ENCODE measurements around the gene SLC35D2. TPM values are rescaled to one million over a fixed set of nuclear protein-coding genes. Genes with fewer than 3 reads are reported as not detected.
A peak's percentile ranks its signal among the peaks of the same experiment; 100 is the strongest.

SLC35D2 gene
- total and polyA plus RNA-seq, 2 donors, result 5.0 to 21.5 TPM

DNA sequence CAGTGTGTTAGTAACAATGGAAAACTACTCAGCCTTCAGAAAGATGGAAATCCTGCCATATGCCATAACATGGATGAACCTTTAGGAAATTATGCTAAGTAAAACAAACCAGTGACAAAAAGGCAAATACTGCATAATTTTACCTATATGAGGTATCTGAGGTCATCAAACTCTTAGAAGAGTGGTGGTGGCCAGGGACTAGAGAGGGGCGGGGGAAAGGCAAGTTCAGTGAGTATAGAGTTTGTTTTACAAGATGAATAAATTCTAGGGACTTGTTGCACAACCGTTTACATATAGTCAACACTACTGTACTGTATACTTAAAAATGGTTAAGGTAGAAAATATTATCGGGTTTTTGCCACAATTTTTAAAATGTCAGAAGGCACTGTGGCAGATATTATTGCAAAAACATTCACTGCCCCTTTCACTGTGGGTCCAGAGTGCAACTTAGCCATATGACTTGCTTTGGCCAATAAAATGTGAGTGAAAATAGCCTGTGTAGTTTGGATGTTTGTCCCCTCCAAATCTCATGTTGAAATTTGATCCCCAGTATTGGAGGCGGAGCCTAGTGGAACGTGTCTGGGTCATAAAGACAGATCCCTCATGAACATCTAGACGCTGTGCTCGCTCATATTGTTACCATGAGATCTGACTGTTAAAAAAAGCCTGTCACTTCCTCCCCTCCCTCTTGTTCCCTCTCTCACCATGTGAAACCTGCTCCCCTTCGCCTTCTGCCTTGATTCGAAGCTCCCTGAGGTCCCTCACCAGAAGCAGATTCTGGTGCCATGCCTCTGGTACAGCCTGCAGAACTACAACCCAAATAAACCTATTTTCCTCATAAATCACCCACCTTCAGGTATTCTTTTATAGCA is 25.1 kb upstream of the SLC35D2 start:
- WGBS, result 89% methylated on average over 9 of the region's 9 CpGs
- DNase-seq (ENCODE audit: low read depth in 6 of 9, low spot score in 9 of 9), result no peak
- Histone ChIP-seq H3K27ac (ENCODE audit: low read depth in 1 of 2, low read length in 1 of 2) (no peak overlapping the region), H3K4me3 (ENCODE audit: low read length in 2 of 2) (no peak overlapping the region), H3K4me1 (ENCODE audit: control insufficient read depth in 2 of 2, insufficient read depth in 2 of 2, low read length in 2 of 2) (peaks cover 2 to 4% of the 10 kb centered on the region in 2 donors), H3K36me3 (ENCODE audit: control insufficient read depth in 2 of 2, insufficient read depth in 2 of 2, low read length in 1 of 2) (peaks cover 3 to 8% of the 10 kb centered on the region in 2 donors), H3K9me3 (ENCODE audit: control insufficient read depth in 2 of 2, insufficient read depth in 1 of 2, low read length in 1 of 2) (no peaks in the 10 kb centered on the region), H3K27me3 (ENCODE audit: control insufficient read depth in 2 of 2, insufficient read depth in 1 of 2, low read length in 1 of 2) (no peaks in the 10 kb centered on the region)

GRCh38 chr9:96400132-96400910 is 16.8 kb upstream of the SLC35D2 start:
- H3K9me3 ChIP-seq (ENCODE audit: control insufficient read depth in 2 of 2, insufficient read depth in 1 of 2, low read length in 1 of 2), result peaks cover 0 to 7% of the 10 kb centered on the region in 2 donors
- H3K4me1 ChIP-seq (ENCODE audit: control insufficient read depth in 2 of 2, insufficient read depth in 2 of 2, low read length in 2 of 2), result peaks cover 13 to 18% of the 10 kb centered on the region in 2 donors
- peaks cover 0 to 13% of the 10 kb centered on the region in 2 donors for H3K36me3 ChIP-seq (ENCODE audit: control insufficient read depth in 2 of 2, insufficient read depth in 2 of 2, low read length in 1 of 2)
- DNase-seq (ENCODE audit: low read depth in 6 of 9, low spot score in 9 of 9), result peak in 1 of 9 donors; percentile 29
- no peak overlapping the region for H3K4me3 ChIP-seq (ENCODE audit: low read length in 2 of 2)
- no peaks in the 10 kb centered on the region for H3K27me3 ChIP-seq (ENCODE audit: control insufficient read depth in 2 of 2, insufficient read depth in 1 of 2, low read length in 1 of 2)
- peak overlapping the region in 1 of 2 donors; percentile 40 for H3K27ac ChIP-seq (ENCODE audit: low read depth in 1 of 2, low read length in 1 of 2)

- DNase-seq (ENCODE audit: low read depth in 6 of 9, low spot score in 9 of 9), result no peak
- H3K27me3 ChIP-seq (ENCODE audit: control insufficient read depth in 2 of 2, insufficient read depth in 1 of 2, low read length in 1 of 2), result no peaks in the 10 kb centered on the region
- H3K9me3 ChIP-seq (ENCODE audit: control insufficient read depth in 2 of 2, insufficient read depth in 1 of 2, low read length in 1 of 2), result peaks cover 0 to 7% of the 10 kb centered on the region in 2 donors
- peaks cover 0 to 19% of the 10 kb centered on the region in 2 donors for H3K36me3 ChIP-seq (ENCODE audit: control insufficient read depth in 2 of 2, insufficient read depth in 2 of 2, low read length in 1 of 2)
- peaks cover 13 to 18% of the 10 kb centered on the region in 2 donors for H3K4me1 ChIP-seq (ENCODE audit: control insufficient read depth in 2 of 2, insufficient read depth in 2 of 2, low read length in 2 of 2)
- H3K27ac ChIP-seq (ENCODE audit: low read depth in 1 of 2, low read length in 1 of 2), result peak overlapping the region; percentile 98 to 99
- 97% methylated on average over 3 of the region's 3 CpGs for WGBS
- no peak overlapping the region for H3K4me3 ChIP-seq (ENCODE audit: low read length in 2 of 2)
Observed at GRCh38 chr9:96399325-96399633, 15.8 kb upstream of the SLC35D2 start.

DNA sequence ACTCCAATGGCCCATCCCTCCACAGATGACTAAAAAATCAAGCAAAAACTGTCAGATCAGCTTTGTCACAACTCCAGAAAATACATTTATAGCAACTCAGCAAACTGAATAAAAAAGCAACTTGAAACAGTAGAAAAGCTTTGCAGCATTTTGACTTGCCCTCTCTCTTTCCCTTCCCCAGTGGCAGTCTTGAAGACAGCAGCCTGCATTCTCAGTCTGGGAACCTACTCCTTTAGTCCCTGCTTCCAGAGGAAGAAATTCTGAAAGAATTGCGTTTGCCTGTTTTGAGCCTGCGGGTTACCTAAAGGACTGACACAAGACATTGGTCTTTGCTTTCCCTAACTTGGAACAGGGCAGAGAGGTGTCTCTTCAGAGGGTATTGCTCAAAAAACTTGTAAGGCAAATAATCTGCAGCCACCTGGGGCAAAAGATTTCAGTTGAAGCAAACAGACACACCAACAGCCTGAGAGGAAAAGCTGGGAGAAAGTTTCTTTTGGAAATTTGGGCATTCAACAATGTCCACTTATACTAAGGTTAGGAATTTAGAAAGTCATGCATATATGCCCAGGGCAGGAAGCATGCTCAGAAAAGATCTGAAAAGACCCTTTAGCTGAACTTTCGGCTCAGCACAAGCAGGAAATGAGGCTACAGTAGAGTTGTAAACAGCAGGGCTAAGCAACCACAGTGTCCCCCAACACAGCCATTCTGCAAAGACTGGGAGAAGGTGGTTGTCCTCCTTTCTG is 15.2 kb upstream of the SLC35D2 start:
- 55% methylated on average over 3 of the region's 3 CpGs for WGBS
- H3K27ac ChIP-seq (ENCODE audit: low read depth in 1 of 2, low read length in 1 of 2), result peak overlapping the region; percentile 98 to 99
- H3K9me3 ChIP-seq (ENCODE audit: control insufficient read depth in 2 of 2, insufficient read depth in 1 of 2, low read length in 1 of 2), result peaks cover 0 to 7% of the 10 kb centered on the region in 2 donors
- H3K27me3 ChIP-seq (ENCODE audit: control insufficient read depth in 2 of 2, insufficient read depth in 1 of 2, low read length in 1 of 2), result no peaks in the 10 kb centered on the region
- H3K4me1 ChIP-seq (ENCODE audit: control insufficient read depth in 2 of 2, insufficient read depth in 2 of 2, low read length in 2 of 2), result peaks cover 13 to 18% of the 10 kb centered on the region in 2 donors
- peaks cover 0 to 19% of the 10 kb centered on the region in 2 donors for H3K36me3 ChIP-seq (ENCODE audit: control insufficient read depth in 2 of 2, insufficient read depth in 2 of 2, low read length in 1 of 2)
- H3K4me3 ChIP-seq (ENCODE audit: low read length in 2 of 2), result peak overlapping the region in 1 of 2 donors; percentile 17
- DNase-seq (ENCODE audit: low read depth in 6 of 9, low spot score in 9 of 9), result peak in 7 of 9 donors; percentile 37 to 86 (median 52)

GRCh38 chr9:96395964-96396363 is 12.5 kb upstream of the SLC35D2 start:
- over 99% methylated on average over 2 of the region's 2 CpGs for whole genome bisulfite sequencing
- Histone ChIP-seq H3K27me3 (ENCODE audit: control insufficient read depth in 2 of 2, insufficient read depth in 1 of 2, low read length in 1 of 2) (no peaks in the 10 kb centered on the region), H3K4me1 (ENCODE audit: control insufficient read depth in 2 of 2, insufficient read depth in 2 of 2, low read length in 2 of 2) (peaks cover 13 to 18% of the 10 kb centered on the region in 2 donors), H3K36me3 (ENCODE audit: control insufficient read depth in 2 of 2, insufficient read depth in 2 of 2, low read length in 1 of 2) (peaks cover 22 to 38% of the 10 kb centered on the region in 2 donors), H3K9me3 (ENCODE audit: control insufficient read depth in 2 of 2, insufficient read depth in 1 of 2, low read length in 1 of 2) (peaks cover 0 to 3% of the 10 kb centered on the region in 2 donors), H3K27ac (ENCODE audit: low read depth in 1 of 2, low read length in 1 of 2) (no peak overlapping the region), H3K4me3 (ENCODE audit: low read length in 2 of 2) (no peak overlapping the region)
- DNase-seq (ENCODE audit: low read depth in 6 of 9, low spot score in 9 of 9), result no peak

DNA sequence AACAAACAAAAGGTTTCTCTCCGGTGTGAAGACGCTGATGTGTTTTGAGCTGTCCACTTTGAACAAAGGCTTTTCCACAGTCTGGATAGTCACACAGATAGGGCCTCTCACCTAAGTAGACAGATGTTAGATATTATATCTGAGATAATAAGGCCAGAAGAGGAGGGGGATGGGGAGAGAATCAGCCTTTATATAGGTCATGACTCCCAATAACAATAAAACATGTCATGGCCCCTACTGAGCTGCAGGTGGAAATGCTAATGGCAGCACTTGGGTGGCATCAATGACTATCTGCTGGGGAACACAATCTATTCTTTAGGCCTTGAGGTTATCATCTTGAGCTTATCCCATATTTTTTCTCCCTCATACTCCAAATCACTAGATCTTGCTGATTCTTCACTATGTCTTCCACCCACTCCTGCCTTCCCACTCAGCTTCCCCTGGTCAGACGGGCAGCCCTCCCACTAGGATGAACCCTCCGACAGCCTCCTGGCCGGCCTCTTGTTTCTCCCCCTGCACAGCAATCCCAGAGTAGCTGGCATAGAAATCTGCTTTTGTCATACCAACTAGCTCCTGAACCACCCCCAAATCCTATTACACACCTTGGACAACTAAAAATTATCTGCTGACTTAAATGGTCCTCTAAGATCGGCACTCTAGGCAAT is 11.5 kb upstream of the SLC35D2 start:
- Histone ChIP-seq H3K4me1 (ENCODE audit: control insufficient read depth in 2 of 2, insufficient read depth in 2 of 2, low read length in 2 of 2) (peaks cover 13 to 18% of the 10 kb centered on the region in 2 donors), H3K4me3 (ENCODE audit: low read length in 2 of 2) (no peak overlapping the region), H3K9me3 (ENCODE audit: control insufficient read depth in 2 of 2, insufficient read depth in 1 of 2, low read length in 1 of 2) (no peaks in the 10 kb centered on the region), H3K27me3 (ENCODE audit: control insufficient read depth in 2 of 2, insufficient read depth in 1 of 2, low read length in 1 of 2) (no peaks in the 10 kb centered on the region), H3K36me3 (ENCODE audit: control insufficient read depth in 2 of 2, insufficient read depth in 2 of 2, low read length in 1 of 2) (peaks cover 29 to 48% of the 10 kb centered on the region in 2 donors), H3K27ac (ENCODE audit: low read depth in 1 of 2, low read length in 1 of 2) (no peak overlapping the region)
- no peak for DNase-seq (ENCODE audit: low read depth in 6 of 9, low spot score in 9 of 9)
- 98% methylated on average over 6 of the region's 6 CpGs for WGBS

GRCh38 chr9:96392263-96392662 is 8.8 kb upstream of the SLC35D2 start:
- 98% methylated on average over 12 of the region's 12 CpGs for WGBS
- no peaks in the 10 kb centered on the region for H3K4me1 ChIP-seq (ENCODE audit: control insufficient read depth in 2 of 2, insufficient read depth in 2 of 2, low read length in 2 of 2)
- H3K27ac ChIP-seq (ENCODE audit: low read depth in 1 of 2, low read length in 1 of 2), result no peak overlapping the region
- H3K27me3 ChIP-seq (ENCODE audit: control insufficient read depth in 2 of 2, insufficient read depth in 1 of 2, low read length in 1 of 2), result no peaks in the 10 kb centered on the region
- DNase-seq (ENCODE audit: low read depth in 6 of 9, low spot score in 9 of 9), result no peak
- H3K9me3 ChIP-seq (ENCODE audit: control insufficient read depth in 2 of 2, insufficient read depth in 1 of 2, low read length in 1 of 2), result no peaks in the 10 kb centered on the region
- H3K36me3 ChIP-seq (ENCODE audit: control insufficient read depth in 2 of 2, insufficient read depth in 2 of 2, low read length in 1 of 2), result peaks cover 36 to 65% of the 10 kb centered on the region in 2 donors
- no peak overlapping the region for H3K4me3 ChIP-seq (ENCODE audit: low read length in 2 of 2)

GRCh38 chr9:96391021-96391765 is 7.7 kb upstream of the SLC35D2 start:
- DNase-seq (ENCODE audit: low read depth in 6 of 9, low spot score in 9 of 9), result no peak
- peaks cover 36 to 73% of the 10 kb centered on the region in 2 donors for H3K36me3 ChIP-seq (ENCODE audit: control insufficient read depth in 2 of 2, insufficient read depth in 2 of 2, low read length in 1 of 2)
- no peak overlapping the region for H3K4me3 ChIP-seq (ENCODE audit: low read length in 2 of 2)
- no peaks in the 10 kb centered on the region for H3K9me3 ChIP-seq (ENCODE audit: control insufficient read depth in 2 of 2, insufficient read depth in 1 of 2, low read length in 1 of 2)
- H3K27me3 ChIP-seq (ENCODE audit: control insufficient read depth in 2 of 2, insufficient read depth in 1 of 2, low read length in 1 of 2), result no peaks in the 10 kb centered on the region
- H3K27ac ChIP-seq (ENCODE audit: low read depth in 1 of 2, low read length in 1 of 2), result no peak overlapping the region
- 93% methylated on average over 5 of the region's 5 CpGs for WGBS
- no peaks in the 10 kb centered on the region for H3K4me1 ChIP-seq (ENCODE audit: control insufficient read depth in 2 of 2, insufficient read depth in 2 of 2, low read length in 2 of 2)
